MM.1S (cell line): ENCODE measurements around the gene PLCH1.

Source experiments
- DNase-seq: peaks from one replicate; pipeline ENCODE4 v3.0.0-alpha.2; 2015
- H2AFZ ChIP-seq: fragments of 300-600 bp; sonication (generic); 2 replicates; pipeline ENCODE4 v1.6.0; 2016; ENCODE audit warnings: antibody characterized with exemption, low read length
- H3F3A ChIP-seq: fragments of 300-600 bp; sonication (generic); 2 replicates; pipeline ENCODE4 v1.6.1; 2016; ENCODE audit warnings: mild to moderate bottlenecking, antibody characterized with exemption, low read length, moderate library complexity, mixed read lengths; ENCODE audit not compliant: insufficient read depth
- H3K27ac ChIP-seq: fragments of 300-600 bp; sonication (generic); 2 replicates; pipeline ENCODE4 v1.5.1; 2016; ENCODE audit warnings: mild to moderate bottlenecking, low read length
- H3K27me3 ChIP-seq: fragments of 300-600 bp; sonication (generic); replicated peaks from 2 replicates; pipeline ENCODE4 v1.6.0; 2016; ENCODE audit warnings: low read length; ENCODE audit not compliant: insufficient read depth
- H3K36me3 ChIP-seq: fragments of 300-600 bp; sonication (generic); replicated peaks from 2 replicates; pipeline ENCODE4 v1.6.1; 2016; ENCODE audit warnings: mild to moderate bottlenecking, low read length, mixed read lengths; ENCODE audit not compliant: insufficient read depth
- H3K4me1 ChIP-seq: fragments of 300-600 bp; sonication (generic); 2 replicates; pipeline ENCODE4 v1.6.1; 2016; ENCODE audit warnings: low read length, mixed read lengths
- H3K4me2 ChIP-seq: fragments of 300-600 bp; sonication (generic); 2 replicates; pipeline ENCODE4 v1.6.0; 2016; ENCODE audit warnings: low read depth, low read length
- H3K4me3 ChIP-seq: fragments of 300-600 bp; sonication (generic); 2 replicates; pipeline ENCODE4 v1.5.1; 2016; ENCODE audit warnings: low read length, mixed read lengths
- H3K79me2 ChIP-seq: fragments of 300-600 bp; sonication (generic); 2 replicates; pipeline ENCODE4 v1.6.1; 2016; ENCODE audit warnings: mixed run types, low read length, mixed read lengths
- H3K9ac ChIP-seq: fragments of 300-600 bp; sonication (generic); 2 replicates; pipeline ENCODE4 v1.6.1; 2016; ENCODE audit warnings: low read length, mixed read lengths
- H3K9me2 ChIP-seq: fragments of 300-600 bp; sonication (generic); replicated peaks from 2 replicates; pipeline ENCODE4 v1.6.1; 2016; ENCODE audit warnings: mild to moderate bottlenecking, low read length, mixed read lengths; ENCODE audit not compliant: insufficient read depth
- H3K9me3 ChIP-seq: fragments of 300-600 bp; sonication (generic); replicated peaks from 2 replicates; pipeline ENCODE4 v1.6.1; 2016; ENCODE audit warnings: mild to moderate bottlenecking, low read length, mixed read lengths; ENCODE audit not compliant: insufficient read depth
- H4K20me1 ChIP-seq: fragments of 300-600 bp; sonication (generic); 2 replicates; pipeline ENCODE4 v1.6.1; 2016; ENCODE audit warnings: mild to moderate bottlenecking, low read length, moderate library complexity, mixed read lengths; ENCODE audit not compliant: insufficient read depth
- CTCF ChIP-seq: fragments of 300-600 bp; sonication (generic); IDR thresholded peaks from 2 replicates; pipeline ENCODE4 v1.5.1; 2016; ENCODE audit warnings: antibody characterized with exemption, low read length, mixed read lengths
- EZH2 ChIP-seq: fragments of 300-600 bp; sonication (generic); optimal IDR thresholded peaks from 2 replicates; pipeline ENCODE3; 2017; ENCODE audit warnings: low read depth, mild to moderate bottlenecking, antibody characterized with exemption, low read length, mixed read lengths
- EZH2phosphoT487 ChIP-seq: fragments of 300-600 bp; sonication (generic); IDR thresholded peaks from 2 replicates; pipeline ENCODE4 v1.6.1; 2018; ENCODE audit warnings: antibody characterized with exemption, low read length

The PLCH1 gene

GRCh38 chr3:155663467-155664212, 81.2 kb downstream of the PLCH1 start:
- Histone ChIP-seq H3K36me3 (no peaks in the 10 kb centered on the region), H3K4me2 (no peak overlapping the region), H3K9me3 (no peaks in the 10 kb centered on the region), H3K79me2 (no peaks in the 10 kb centered on the region), H3K9ac (no peak overlapping the region), H3K9me2 (no peaks in the 10 kb centered on the region), H3F3A (no peaks in the 10 kb centered on the region), H3K27ac (no peak overlapping the region), H2AFZ (no peak overlapping the region), H3K27me3 (no peaks in the 10 kb centered on the region), H3K4me1 (no peaks in the 10 kb centered on the region), H3K4me3 (no peak overlapping the region), H4K20me1 (no peaks in the 10 kb centered on the region)
- TF ChIP-seq EZH2phosphoT487 = no peak
- TF ChIP-seq EZH2 = no peak
- TF ChIP-seq CTCF = no peak
- DNase-seq = no peak

GRCh38 chr3:155661760-155662159, 83.1 kb downstream of the PLCH1 start:
- no peaks in the 10 kb centered on the region for H3K9me2 ChIP-seq
- no peak overlapping the region for H2AFZ ChIP-seq
- H3K9ac ChIP-seq = no peak overlapping the region
- H3K9me3 ChIP-seq = no peaks in the 10 kb centered on the region
- H3K4me2 ChIP-seq = no peak overlapping the region
- no peaks in the 10 kb centered on the region for H3K4me1 ChIP-seq
- no peaks in the 10 kb centered on the region for H4K20me1 ChIP-seq
- H3K27me3 ChIP-seq = no peaks in the 10 kb centered on the region
- no peak overlapping the region for H3K4me3 ChIP-seq
- no peak for DNase-seq
- H3F3A ChIP-seq = no peaks in the 10 kb centered on the region
- H3K36me3 ChIP-seq = no peaks in the 10 kb centered on the region
- H3K27ac ChIP-seq = no peak overlapping the region
- no peaks in the 10 kb centered on the region for H3K79me2 ChIP-seq
- no peak for TF ChIP-seq EZH2phosphoT487
- no peak for TF ChIP-seq CTCF

- Histone ChIP-seq H3K4me1 (no peaks in the 10 kb centered on the region), H4K20me1 (no peaks in the 10 kb centered on the region), H3K9me2 (no peaks in the 10 kb centered on the region), H3F3A (no peaks in the 10 kb centered on the region), H3K4me3 (no peak overlapping the region), H3K27me3 (no peaks in the 10 kb centered on the region), H3K36me3 (no peaks in the 10 kb centered on the region), H3K79me2 (no peaks in the 10 kb centered on the region), H3K9me3 (no peaks in the 10 kb centered on the region), H3K4me2 (no peak overlapping the region), H3K9ac (no peak overlapping the region), H2AFZ (no peak overlapping the region), H3K27ac (no peak overlapping the region)
- TF ChIP-seq CTCF = no peak
- no peak for TF ChIP-seq EZH2phosphoT487
- TF ChIP-seq EZH2 = no peak
- no peak for DNase-seq
Measured at GRCh38 chr3:155661042-155661441, 83.8 kb downstream of the PLCH1 start.
